ENCODE data around the gene TNPO1. TPM values are rescaled to one million over a fixed set of nuclear protein-coding genes. Genes with fewer than 3 reads are reported as not detected.
A peak's percentile ranks its signal among the peaks of the same experiment; 100 is the strongest.

Gene TNPO1
- total RNA-seq, 4 donors from 2014 or later = 96.8 to 130 (median 111) TPM

DNA sequence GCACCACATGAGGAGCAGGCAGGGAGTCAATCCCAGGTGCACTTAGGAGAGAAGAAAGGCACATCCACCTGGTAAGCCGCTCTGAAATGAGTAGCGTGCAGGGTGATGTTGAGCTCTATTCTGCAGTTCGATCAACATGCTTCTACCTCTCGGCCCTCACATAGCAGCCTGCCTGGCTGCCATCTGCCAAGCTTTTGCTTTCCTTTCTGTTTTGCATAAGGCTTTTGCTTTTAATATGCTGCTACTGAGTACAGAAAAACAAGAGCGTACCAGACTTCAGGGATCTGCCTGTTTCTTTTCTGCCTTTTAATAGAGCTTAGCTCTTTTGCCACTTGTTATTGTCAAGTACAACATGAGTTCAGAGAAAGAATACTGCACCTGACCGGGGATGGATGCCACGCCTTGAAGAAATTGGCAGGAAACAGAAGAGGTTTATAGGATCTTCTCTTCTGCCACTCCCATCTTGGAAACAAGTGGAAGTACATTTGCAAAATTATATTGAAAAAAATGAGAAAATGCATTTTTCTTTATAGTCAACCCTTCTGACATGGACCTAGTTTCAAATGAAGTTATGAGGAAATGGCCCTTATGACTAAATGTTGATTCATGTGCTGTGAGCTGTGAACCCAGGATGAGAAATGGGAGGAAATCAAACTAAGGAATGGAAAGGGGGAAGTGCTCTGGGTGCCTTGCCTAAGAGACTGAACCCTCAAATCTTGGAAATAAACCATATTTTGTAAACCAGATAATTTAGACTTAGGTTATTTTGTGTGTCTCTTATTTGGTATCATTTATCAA lies 135.4 kb downstream of the TNPO1 start:
- Histone ChIP-seq H3K4me1 (peaks cover 11 to 12% of the 10 kb centered on the region in 2 donors), H3K4me3 (no peak overlapping the region), H3K27ac (no peak overlapping the region), H3K27me3 (no peaks in the 10 kb centered on the region), H3K9me3 (no peaks in the 10 kb centered on the region), H3K36me3 (no peaks in the 10 kb centered on the region)
- intact Hi-C loops (cut with DNase I; ENCODE audit: low total_unique reads) = no loop called here
- no peak for TF ChIP-seq CTCF (IDR thresholded peaks at IDR 0.05 in 4 of 5, conservative IDR thresholded peaks at IDR 0.05 in 1 of 5)
- no peak for TF ChIP-seq POLR2A (IDR thresholded peaks at IDR 0.05)
- DNase-seq (no peak), ATAC-seq (no peak)
- in situ Hi-C loops (cut with MboI; ENCODE audit: low sequenced_read_pairs in 4 of 4) = loop anchor here in 1 of 4 donors (25.0 kb wide), 1 partner anchor 340 kb away; no protein-coding TSS in a partner anchor

GRCh38 chr5:72954389-72954788 lies 137.9 kb downstream of the TNPO1 start:
- Histone ChIP-seq H3K27ac (peak overlapping the region; percentile 92 to 97 (median 96)), H3K9me3 (no peaks in the 10 kb centered on the region), H3K27me3 (no peaks in the 10 kb centered on the region), H3K4me3 (no peak overlapping the region), H3K4me1 (peaks cover 36% of the 10 kb centered on the region in 2 donors), H3K36me3 (no peaks in the 10 kb centered on the region)
- intact Hi-C loops (cut with DNase I; ENCODE audit: low total_unique reads) = no loop called here
- TF ChIP-seq POLR2A (IDR thresholded peaks at IDR 0.05) (no peak), CTCF (IDR thresholded peaks at IDR 0.05 in 4 of 5, conservative IDR thresholded peaks at IDR 0.05 in 1 of 5) (no peak)
- ATAC-seq (no peak), DNase-seq (no peak)
- in situ Hi-C loops (cut with MboI; ENCODE audit: low sequenced_read_pairs in 4 of 4) = loop anchor here in 1 of 4 donors (25.0 kb wide), 1 partner anchor 342 kb away; no protein-coding TSS in a partner anchor

DNA sequence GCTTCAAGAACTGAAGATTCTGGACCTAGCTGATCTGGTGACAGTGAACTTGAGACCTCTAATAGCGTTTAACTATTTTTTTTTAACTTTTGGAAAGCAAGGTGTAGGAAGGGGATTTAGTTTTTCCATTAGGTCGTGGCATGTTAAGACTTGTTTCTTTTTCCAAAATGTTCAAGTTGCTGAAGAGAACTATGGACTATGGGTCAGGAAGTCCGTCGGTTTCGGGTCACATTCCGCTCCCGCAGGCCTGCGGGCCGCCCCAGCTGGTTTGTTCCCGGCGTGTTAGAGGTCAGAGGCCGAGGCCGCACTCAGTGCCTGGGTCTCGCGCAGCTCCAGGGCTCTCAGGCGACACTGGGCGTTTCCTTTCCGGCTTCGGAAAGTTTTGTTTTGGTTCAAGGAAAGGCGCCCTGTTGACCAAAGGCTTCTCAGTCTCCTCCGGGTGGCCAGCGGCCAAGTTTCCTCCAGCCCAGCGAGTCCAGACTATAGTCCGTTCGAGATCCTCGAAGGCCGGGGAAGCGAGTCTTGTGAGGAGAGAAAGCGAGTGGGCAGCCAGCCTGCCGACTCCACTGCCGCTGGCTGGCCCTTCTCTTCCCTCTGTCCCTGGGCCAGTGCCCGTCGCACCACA lies 138.8 kb downstream of the TNPO1 start:
- intact Hi-C loops (cut with DNase I; ENCODE audit: low total_unique reads) (loop anchor here (5.0 kb wide), 2 partner anchors 107 to 333 kb away; no protein-coding TSS in a partner anchor), in situ Hi-C loops (cut with MboI; ENCODE audit: low sequenced_read_pairs in 4 of 4) (loop anchor here in 1 of 4 donors (25.0 kb wide), 1 partner anchor 343 kb away; no protein-coding TSS in a partner anchor)
- Histone ChIP-seq H3K27ac (peak overlapping the region; percentile 92 to 97 (median 96)), H3K9me3 (no peaks in the 10 kb centered on the region), H3K4me1 (peaks cover 41 to 43% of the 10 kb centered on the region in 2 donors), H3K27me3 (no peaks in the 10 kb centered on the region), H3K36me3 (no peaks in the 10 kb centered on the region), H3K4me3 (peak overlapping the region; percentile 71 to 85 (median 80))
- TF ChIP-seq POLR2A (IDR thresholded peaks at IDR 0.05) = no peak
- TF ChIP-seq CTCF (IDR thresholded peaks at IDR 0.05 in 4 of 5, conservative IDR thresholded peaks at IDR 0.05 in 1 of 5) = no peak
- peak in 1 of 2 donors; percentile 46 for DNase-seq
- peak; percentile 66 to 76 for ATAC-seq

GRCh38 chr5:72955768-72956323 lies 139.4 kb downstream of the TNPO1 start, which contains the start of gene FCHO2:
Gene FCHO2, plus strand, starts transcription at chr5:72956041. Its CDS starts 56 bp downstream, at chr5:72956097.
- DNase-seq (peak; percentile 96 to 97), ATAC-seq (peak; percentile 89 to 90)
- intact Hi-C loops (cut with DNase I; ENCODE audit: low total_unique reads) (loop anchor here (2.0 to 5.0 kb wide), 3 partner anchors 106 to 334 kb away; partner anchors contain the start of gene TNPO1), in situ Hi-C loops (cut with MboI; ENCODE audit: low sequenced_read_pairs in 4 of 4) (loop anchor here in 1 of 4 donors (25.0 kb wide), 1 partner anchor 344 kb away; no protein-coding TSS in a partner anchor)
- H3K4me1 ChIP-seq = peaks cover 41 to 43% of the 10 kb centered on the region in 2 donors
- H3K9me3 ChIP-seq = no peaks in the 10 kb centered on the region
- TF ChIP-seq POLR2A (IDR thresholded peaks at IDR 0.05) = peak; percentile 62 to 79
- peak; percentile 72 to 93 (median 87) for TF ChIP-seq CTCF (IDR thresholded peaks at IDR 0.05 in 4 of 5, conservative IDR thresholded peaks at IDR 0.05 in 1 of 5)
- no peaks in the 10 kb centered on the region for H3K27me3 ChIP-seq
- no peaks in the 10 kb centered on the region for H3K36me3 ChIP-seq
- H3K27ac ChIP-seq = peak within 1 kb of the TSS; percentile 92 to 97 (median 96)
- peak within 1 kb of the TSS; percentile 71 to 85 (median 80) for H3K4me3 ChIP-seq
